Omental fat pad (tissue), 4 donors: ENCODE measurements around the gene GATAD2B. TPM values are rescaled to one million over a fixed set of nuclear protein-coding genes. Genes with fewer than 3 reads are reported as not detected.
"Not testable (repeated sequence)": the region's sequence is repeated elsewhere in the genome, so short reads cannot be mapped to it uniquely, and the experiment has no call there.

Experiments
- ATAC-seq: fragments of 150-250 bp; one replicate; pipeline ENCODE4 v1.9.1; 2016; ENCODE audit warnings: mild to moderate bottlenecking, moderate library complexity; ENCODE audit not compliant: low FRiP score
- DNase-seq: peaks from one replicate; pipeline ENCODE4 v3.0.0-alpha.2; 2019; ENCODE audit warnings: low spot score
- total RNA-seq, 4 donors: library from RNA; depleted of rRNA; stranded (reverse); fragments of >200 nt; gene quantifications; one replicate each; pipeline ENCODE4 v1.1.0, GENCODE V29; 2016
- TF ChIP-seq, protein P1 (sequence below), 3 donors: fragments of 450-650 bp; IDR thresholded peaks; one replicate each; pipeline ENCODE4 v1.5.1; 2016 to 2017; ENCODE audit warnings: antibody characterized with exemption in 3 of 3, mild to moderate bottlenecking in 3 of 3, moderate library complexity in 2 of 3

The GATAD2B gene
- total RNA-seq, 4 donors from 2014 or later: 14.3 to 26.2 (median 17.8) TPM

DNA sequence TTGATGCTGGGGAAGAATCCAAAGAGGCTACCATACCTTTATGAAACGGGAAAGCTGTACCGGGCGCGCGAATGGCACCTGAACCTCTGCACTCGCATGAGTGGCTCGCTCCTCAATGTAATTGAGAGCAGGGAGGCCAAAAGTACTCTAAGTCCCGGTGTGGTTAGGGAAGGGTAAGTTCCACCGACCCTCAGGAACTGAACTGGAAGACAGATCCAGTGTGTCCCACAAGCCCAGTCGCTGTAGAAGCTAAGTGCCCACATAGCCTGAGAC is 1.0 kb downstream of the GATAD2B start:
- DNase-seq (no peak), ATAC-seq (no peak)
- TF ChIP-seq, protein P1, sequence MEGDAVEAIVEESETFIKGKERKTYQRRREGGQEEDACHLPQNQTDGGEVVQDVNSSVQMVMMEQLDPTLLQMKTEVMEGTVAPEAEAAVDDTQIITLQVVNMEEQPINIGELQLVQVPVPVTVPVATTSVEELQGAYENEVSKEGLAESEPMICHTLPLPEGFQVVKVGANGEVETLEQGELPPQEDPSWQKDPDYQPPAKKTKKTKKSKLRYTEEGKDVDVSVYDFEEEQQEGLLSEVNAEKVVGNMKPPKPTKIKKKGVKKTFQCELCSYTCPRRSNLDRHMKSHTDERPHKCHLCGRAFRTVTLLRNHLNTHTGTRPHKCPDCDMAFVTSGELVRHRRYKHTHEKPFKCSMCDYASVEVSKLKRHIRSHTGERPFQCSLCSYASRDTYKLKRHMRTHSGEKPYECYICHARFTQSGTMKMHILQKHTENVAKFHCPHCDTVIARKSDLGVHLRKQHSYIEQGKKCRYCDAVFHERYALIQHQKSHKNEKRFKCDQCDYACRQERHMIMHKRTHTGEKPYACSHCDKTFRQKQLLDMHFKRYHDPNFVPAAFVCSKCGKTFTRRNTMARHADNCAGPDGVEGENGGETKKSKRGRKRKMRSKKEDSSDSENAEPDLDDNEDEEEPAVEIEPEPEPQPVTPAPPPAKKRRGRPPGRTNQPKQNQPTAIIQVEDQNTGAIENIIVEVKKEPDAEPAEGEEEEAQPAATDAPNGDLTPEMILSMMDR (IDR thresholded peaks at IDR 0.05): no peak

- no peak for DNase-seq
- no peak for ATAC-seq
- TF ChIP-seq, protein P1 (IDR thresholded peaks at IDR 0.05): no peak
Observed at GRCh38 chr1:153921080-153921802, 1.5 kb downstream of the GATAD2B start.

DNA sequence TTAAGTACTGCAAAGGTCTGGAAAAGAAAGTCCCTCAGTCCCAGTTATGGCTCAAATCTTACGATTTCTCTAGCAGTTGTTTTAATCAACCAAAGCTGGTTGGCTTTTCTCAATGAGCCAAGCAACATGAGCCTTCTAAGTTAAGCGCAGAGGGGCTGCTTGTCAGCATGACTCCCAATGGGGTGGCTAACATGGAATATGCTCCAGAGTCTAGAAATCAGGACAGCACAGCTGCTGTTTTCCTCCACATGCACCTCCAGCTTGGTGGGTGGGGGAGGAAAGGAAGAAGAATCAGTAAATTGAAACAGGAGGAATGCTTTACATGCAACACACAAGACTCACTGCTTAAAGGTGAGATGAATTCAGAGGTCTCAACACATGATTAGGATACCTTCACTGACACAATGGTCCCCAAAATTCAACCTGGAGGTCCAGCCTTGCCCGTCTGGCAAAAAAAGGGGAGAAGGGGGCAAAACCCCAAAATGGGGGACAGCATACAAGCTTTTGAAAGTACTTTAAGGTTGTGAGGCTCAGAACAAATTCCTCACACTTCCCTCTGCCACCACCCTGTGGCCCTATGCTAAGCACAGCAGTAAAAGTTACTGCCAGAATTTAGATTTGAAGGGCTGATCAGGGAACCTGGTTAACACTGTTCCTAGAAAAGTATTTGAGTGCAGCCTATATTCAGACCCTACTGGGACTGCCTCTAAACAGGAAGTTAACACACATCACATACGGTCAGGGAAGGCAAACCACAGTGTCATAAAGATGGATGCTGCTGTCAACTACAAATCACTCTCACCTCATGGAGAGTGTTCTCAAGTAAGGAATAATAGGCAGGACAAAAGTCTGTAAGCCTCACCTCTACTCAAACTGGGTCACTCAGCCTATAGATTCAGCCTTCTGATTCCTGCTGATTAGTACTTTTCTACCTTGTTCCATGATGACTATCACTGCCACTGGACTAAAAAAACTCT is 2.6 kb downstream of the GATAD2B start:
- TF ChIP-seq, protein P1 (IDR thresholded peaks at IDR 0.05): no peak
- ATAC-seq (no peak), DNase-seq (no peak)

DNA sequence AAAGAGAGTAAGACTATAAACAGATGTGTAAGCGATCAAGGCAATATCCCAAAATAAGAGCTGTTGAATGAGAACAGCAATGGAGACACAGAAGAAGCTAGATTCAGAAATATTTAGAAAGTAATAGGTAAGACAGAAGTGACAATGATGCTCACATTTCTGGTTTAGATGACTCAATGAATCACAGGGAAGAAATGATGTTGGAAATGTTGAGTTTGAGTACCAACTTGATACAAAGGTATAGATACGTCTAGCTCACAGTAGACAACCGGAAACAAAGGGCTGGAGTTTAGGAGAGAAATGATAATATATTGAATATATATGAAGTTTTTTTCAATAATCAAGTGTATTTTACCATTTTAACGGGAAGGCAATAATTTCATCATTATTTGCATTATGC is 6.5 kb downstream of the GATAD2B start:
- ATAC-seq (no peak), DNase-seq (no peak)
- TF ChIP-seq, protein P1 (IDR thresholded peaks at IDR 0.05): no peak

DNA sequence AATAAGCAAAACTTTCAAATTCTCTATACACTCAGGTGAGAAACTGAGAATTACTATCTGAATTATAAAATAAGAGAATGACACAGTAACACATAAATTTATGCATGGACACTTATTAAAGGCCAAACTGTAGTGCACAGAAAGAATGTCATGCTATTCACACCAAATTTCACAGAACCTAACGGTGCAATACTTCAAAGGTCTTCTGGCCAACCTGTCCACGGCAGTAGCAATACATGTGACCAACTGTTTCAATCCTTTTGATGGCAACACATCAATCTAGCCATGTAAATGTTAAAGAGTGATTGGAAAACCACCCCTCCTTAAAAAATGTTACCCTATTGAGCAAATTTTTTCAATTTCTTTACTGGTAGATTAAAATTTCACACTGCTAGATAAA is 10.4 kb downstream of the GATAD2B start:
- DNase-seq (no peak), ATAC-seq (no peak)
- TF ChIP-seq, protein P1 (IDR thresholded peaks at IDR 0.05): no peak

- ATAC-seq: not testable (repeated sequence)
Observed at GRCh38 chr1:153910560-153910959, 12.2 kb downstream of the GATAD2B start.

DNA sequence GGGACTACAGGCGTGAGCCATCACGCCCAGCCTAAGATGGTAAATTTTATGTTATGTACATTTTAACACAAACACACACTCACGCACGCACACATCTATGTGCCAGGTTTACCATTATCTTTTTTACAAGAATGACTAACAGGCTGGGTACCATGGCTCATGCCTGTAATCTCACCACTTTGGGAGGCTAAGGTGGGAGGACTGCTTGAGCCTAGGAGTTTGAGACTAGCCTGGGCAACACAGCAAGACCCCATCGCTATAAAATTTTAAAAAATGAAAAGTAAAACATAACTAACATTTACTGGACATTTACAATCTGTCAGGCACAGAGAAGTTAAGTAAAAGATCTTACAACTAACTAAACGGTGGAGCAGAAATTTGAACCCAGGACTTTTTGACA is 14.7 kb downstream of the GATAD2B start:
- TF ChIP-seq, protein P1 (IDR thresholded peaks at IDR 0.05): no peak
- ATAC-seq (no peak), DNase-seq (no peak)

More at GRCh38 chr1:153910560-153910959, 12.2 kb downstream of the GATAD2B start:
- not testable (repeated sequence) for DNase-seq
